Duodenal mucosa (tissue), 2 donors: ENCODE measurements around the gene TMEM269.

ENCODE experiments used
- H3K27ac ChIP-seq: one replicate; pipeline ENCODE4 v1.7.0; 2013; ENCODE audit warnings: low read depth, low read length
- H3K27me3 ChIP-seq, 2 donors: one replicate each; pipeline ENCODE4 v1.7.0; 2013; ENCODE audit warnings: low read length in 2 of 2, control low read depth in 1 of 2; ENCODE audit not compliant: insufficient read depth in 2 of 2, control insufficient read depth in 1 of 2
- H3K36me3 ChIP-seq, 2 donors: one replicate each; pipeline ENCODE4 v1.7.0; 2013; ENCODE audit warnings: low read length in 2 of 2, control low read depth in 1 of 2; ENCODE audit not compliant: insufficient read depth in 2 of 2, control insufficient read depth in 1 of 2
- H3K4me1 ChIP-seq, 2 donors: one replicate each; pipeline ENCODE4 v1.7.0; 2013; ENCODE audit warnings: low read length in 2 of 2, control low read depth in 1 of 2; ENCODE audit not compliant: insufficient read depth in 2 of 2, control insufficient read depth in 1 of 2
- H3K4me3 ChIP-seq, 2 donors: one replicate each; pipeline ENCODE4 v1.7.0; 2013; ENCODE audit warnings: low read length in 2 of 2, low read depth in 1 of 2
- H3K9ac ChIP-seq, 2 donors: one replicate each; pipeline ENCODE4 v1.7.0; 2013; ENCODE audit warnings: low read length in 2 of 2, low read depth in 1 of 2
- H3K9me3 ChIP-seq, 2 donors: one replicate each; pipeline ENCODE4 v1.7.0; 2013; ENCODE audit warnings: low read length in 2 of 2, control low read depth in 1 of 2; ENCODE audit not compliant: control insufficient read depth in 1 of 2

Gene TMEM269

GRCh38 chr1:42817440-42817767 is 32.6 kb downstream of the TMEM269 start:
- Histone ChIP-seq H3K9ac (no peak overlapping the region), H3K4me1 (peaks cover 14 to 17% of the 10 kb centered on the region in 2 donors), H3K27me3 (no peaks in the 10 kb centered on the region), H3K4me3 (peak overlapping the region; percentile 57 to 64), H3K9me3 (no peaks in the 10 kb centered on the region), H3K36me3 (no peaks in the 10 kb centered on the region), H3K27ac (no peak overlapping the region)

- Histone ChIP-seq H3K4me1 (peaks cover 14 to 17% of the 10 kb centered on the region in 2 donors), H3K36me3 (no peaks in the 10 kb centered on the region), H3K9ac (no peak overlapping the region), H3K4me3 (peak overlapping the region in 1 of 2 donors; percentile 64), H3K27me3 (no peaks in the 10 kb centered on the region), H3K27ac (no peak overlapping the region), H3K9me3 (no peaks in the 10 kb centered on the region)
Observed at GRCh38 chr1:42817976-42818375, 33.2 kb downstream of the TMEM269 start.

- H3K4me1 ChIP-seq: peaks cover 13 to 16% of the 10 kb centered on the region in 2 donors
- no peak overlapping the region for H3K4me3 ChIP-seq
- no peaks in the 10 kb centered on the region for H3K27me3 ChIP-seq
- no peak overlapping the region for H3K27ac ChIP-seq
- no peaks in the 10 kb centered on the region for H3K36me3 ChIP-seq
- H3K9ac ChIP-seq: no peak overlapping the region
- no peaks in the 10 kb centered on the region for H3K9me3 ChIP-seq
Observed at GRCh38 chr1:42820813-42821212, 36.0 kb downstream of the TMEM269 start.

GRCh38 chr1:42821690-42822089 is 36.9 kb downstream of the TMEM269 start:
- no peaks in the 10 kb centered on the region for H3K9me3 ChIP-seq
- H3K4me1 ChIP-seq: peaks cover 7% of the 10 kb centered on the region in 2 donors
- H3K36me3 ChIP-seq: no peaks in the 10 kb centered on the region
- H3K27me3 ChIP-seq: no peaks in the 10 kb centered on the region
- no peak overlapping the region for H3K9ac ChIP-seq
- no peak overlapping the region for H3K27ac ChIP-seq
- no peak overlapping the region for H3K4me3 ChIP-seq

- H3K4me1 ChIP-seq: peaks cover 2 to 3% of the 10 kb centered on the region in 2 donors
- no peak overlapping the region for H3K4me3 ChIP-seq
- H3K36me3 ChIP-seq: no peaks in the 10 kb centered on the region
- H3K27ac ChIP-seq: no peak overlapping the region
- no peaks in the 10 kb centered on the region for H3K9me3 ChIP-seq
- H3K27me3 ChIP-seq: no peaks in the 10 kb centered on the region
- no peak overlapping the region for H3K9ac ChIP-seq
Observed at GRCh38 chr1:42822800-42823392, 38.1 kb downstream of the TMEM269 start.

- no peaks in the 10 kb centered on the region for H3K27me3 ChIP-seq
- H3K4me3 ChIP-seq: no peak overlapping the region
- H3K9ac ChIP-seq: no peak overlapping the region
- no peaks in the 10 kb centered on the region for H3K36me3 ChIP-seq
- H3K27ac ChIP-seq: no peak overlapping the region
- H3K4me1 ChIP-seq: no peaks in the 10 kb centered on the region
- H3K9me3 ChIP-seq: no peaks in the 10 kb centered on the region
Observed at GRCh38 chr1:42824481-42825035, 39.8 kb downstream of the TMEM269 start.

GRCh38 chr1:42825036-42825851 is 40.5 kb downstream of the TMEM269 start:
- peaks cover 0 to 4% of the 10 kb centered on the region in 2 donors for H3K36me3 ChIP-seq
- no peaks in the 10 kb centered on the region for H3K4me1 ChIP-seq
- H3K4me3 ChIP-seq: no peak overlapping the region
- no peaks in the 10 kb centered on the region for H3K27me3 ChIP-seq
- H3K9me3 ChIP-seq: no peaks in the 10 kb centered on the region
- H3K9ac ChIP-seq: no peak overlapping the region
- H3K27ac ChIP-seq: no peak overlapping the region

GRCh38 chr1:42830631-42831030 is 45.8 kb downstream of the TMEM269 start:
- Histone ChIP-seq H3K4me3 (no peak overlapping the region), H3K4me1 (no peaks in the 10 kb centered on the region), H3K27ac (no peak overlapping the region), H3K36me3 (peaks cover 4 to 16% of the 10 kb centered on the region in 2 donors), H3K9me3 (no peaks in the 10 kb centered on the region), H3K27me3 (no peaks in the 10 kb centered on the region), H3K9ac (no peak overlapping the region)

GRCh38 chr1:42831273-42831672 is 46.5 kb downstream of the TMEM269 start:
- H3K27me3 ChIP-seq: no peaks in the 10 kb centered on the region
- peaks cover 4 to 16% of the 10 kb centered on the region in 2 donors for H3K36me3 ChIP-seq
- no peak overlapping the region for H3K4me3 ChIP-seq
- no peaks in the 10 kb centered on the region for H3K4me1 ChIP-seq
- no peak overlapping the region for H3K9ac ChIP-seq
- H3K9me3 ChIP-seq: no peaks in the 10 kb centered on the region
- H3K27ac ChIP-seq: no peak overlapping the region

- no peaks in the 10 kb centered on the region for H3K27me3 ChIP-seq
- H3K36me3 ChIP-seq: peaks cover 4 to 18% of the 10 kb centered on the region in 2 donors
- H3K4me1 ChIP-seq: no peaks in the 10 kb centered on the region
- no peak overlapping the region for H3K9ac ChIP-seq
- H3K9me3 ChIP-seq: no peaks in the 10 kb centered on the region
- no peak overlapping the region for H3K27ac ChIP-seq
- H3K4me3 ChIP-seq: no peak overlapping the region
Observed at GRCh38 chr1:42832641-42833240, 48.0 kb downstream of the TMEM269 start.
